IMR-90 (cell line): ENCODE data around the gene LRP5. TPM values are rescaled to one million over a fixed set of nuclear protein-coding genes. Genes with fewer than 3 reads are reported as not detected.

Experiments used
- ATAC-seq: fragments of 200-7000 bp; cut with Tn5 transposase; 2 replicates; pipeline ENCODE4 v1.9.1; 2020; ENCODE audit warnings: low read depth, mild to moderate bottlenecking, moderate library complexity
- BruUV-seq: library from RNA; stranded (reverse); fragments of 400-500 nt; replicated peaks from 2 replicates; lab custom pipeline; 2021; lab: Mats Ljungman, UMichigan
- CTCF ChIA-PET: fragments of 300-600 bp; formaldehyde crosslinking; extraction: SDS; loops from one replicate; lab custom pipeline; 2021; ENCODE audit warnings: antibody characterized with exemption; lab: Yijun Ruan, JAX
- POLR2A ChIA-PET: fragments of 300-600 bp; sonication (Branson Sonifier 250); formaldehyde crosslinking; loops from one replicate; lab custom pipeline; 2022; ENCODE audit warnings: antibody characterized with exemption; ENCODE audit not compliant: unreplicated experiment; lab: Charles Lee
- DNase-seq: peaks from one replicate; pipeline ENCODE4 v3.0.0; 2013
- H2AFZ ChIP-seq: replicated peaks from 2 replicates; pipeline ENCODE3; 2013; ENCODE audit warnings: low read length, mild to moderate bottlenecking; ENCODE audit not compliant: poor library complexity
- H2AK5ac ChIP-seq: 2 replicates; pipeline ENCODE4 v1.6.1; 2013; ENCODE audit warnings: low read depth, low read length, inconsistent platforms
- H2AK9ac ChIP-seq: replicated peaks from 2 replicates; pipeline ENCODE3; 2013; ENCODE audit warnings: mild to moderate bottlenecking, low read depth, low read length, moderate library complexity; ENCODE audit not compliant: poor library complexity
- H2BK120ac ChIP-seq: 2 replicates; pipeline ENCODE4 v1.6.1; 2013; ENCODE audit warnings: low read depth, low read length, inconsistent platforms
- H2BK15ac ChIP-seq: 3 replicates; pipeline ENCODE4 v1.6.1; 2013; ENCODE audit warnings: low read depth, low read length, inconsistent platforms
- H2BK20ac ChIP-seq: 2 replicates; pipeline ENCODE4 v1.6.1; 2013; ENCODE audit warnings: low read depth, mild to moderate bottlenecking, inconsistent platforms, low read length, moderate library complexity
- H2BK5ac ChIP-seq: 2 replicates; pipeline ENCODE4 v1.6.1; 2013; ENCODE audit warnings: mild to moderate bottlenecking, low read depth, low read length, inconsistent platforms; ENCODE audit not compliant: poor library complexity, severe bottlenecking
- H3K14ac ChIP-seq: replicated peaks from 2 replicates; pipeline ENCODE4 v1.6.1; 2013; ENCODE audit warnings: low read depth, low read length, inconsistent platforms
- H3K18ac ChIP-seq: 2 replicates; pipeline ENCODE4 v1.6.1; 2013; ENCODE audit warnings: low read depth, low read length, control low read depth
- H3K23ac ChIP-seq: 2 replicates; pipeline ENCODE4 v1.6.1; 2013; ENCODE audit warnings: low read depth, low read length, inconsistent platforms
- H3K27ac ChIP-seq: 2 replicates; pipeline ENCODE4 v1.5.1; 2013; ENCODE audit warnings: mild to moderate bottlenecking, control low read depth, low read length; ENCODE audit not compliant: insufficient read depth
- H3K27me3 ChIP-seq: 2 replicates; pipeline ENCODE4 v1.6.1; 2013; ENCODE audit warnings: low read length; ENCODE audit not compliant: control insufficient read depth, insufficient read depth
- H3K36me3 ChIP-seq: 2 replicates; pipeline ENCODE4 v1.6.1; 2013; ENCODE audit warnings: low read length, mixed read lengths; ENCODE audit not compliant: control insufficient read depth, insufficient read depth
- H3K4ac ChIP-seq: 2 replicates; pipeline ENCODE4 v1.6.1; 2013; ENCODE audit warnings: low read depth, low read length, inconsistent platforms
- H3K4me1 ChIP-seq: 2 replicates; pipeline ENCODE4 v1.6.1; 2013; ENCODE audit warnings: low read length, mixed read lengths; ENCODE audit not compliant: control insufficient read depth, insufficient read depth
- H3K4me2 ChIP-seq: 2 replicates; pipeline ENCODE4 v1.6.1; 2013; ENCODE audit warnings: low read depth, mild to moderate bottlenecking, control low read depth, low read length, moderate library complexity
- H3K4me3 ChIP-seq: 2 replicates; pipeline ENCODE4 v1.5.1; 2013; ENCODE audit warnings: low read depth, mild to moderate bottlenecking, control low read depth, low read length, moderate library complexity; ENCODE audit not compliant: insufficient read depth
- H3K56ac ChIP-seq: 2 replicates; pipeline ENCODE4 v1.6.1; 2013; ENCODE audit warnings: low read length, inconsistent platforms; ENCODE audit not compliant: insufficient read depth; ENCODE audit errors: extremely low read depth
- H3K79me1 ChIP-seq, 2 experiments: 2 replicates each; pipeline ENCODE4 v1.6.1; 2013; ENCODE audit warnings: low read length in 2 of 2, inconsistent platforms in 1 of 2, low read depth in 1 of 2
- H3K9ac ChIP-seq: 2 replicates; pipeline ENCODE4 v1.6.1; 2013; ENCODE audit warnings: low read depth, low read length, control low read depth
- H3K9me1 ChIP-seq: 2 replicates; pipeline ENCODE4 v1.6.1; 2013; ENCODE audit warnings: low read length, inconsistent platforms; ENCODE audit not compliant: insufficient read depth
- H3K9me3 ChIP-seq: 2 replicates; pipeline ENCODE4 v1.6.1; 2013; ENCODE audit warnings: low read length; ENCODE audit not compliant: control insufficient read depth, insufficient read depth
- H4K20me1 ChIP-seq: 2 replicates; pipeline ENCODE4 v1.6.1; 2013; ENCODE audit warnings: low read length, inconsistent platforms; ENCODE audit not compliant: insufficient read depth
- H4K5ac ChIP-seq: 2 replicates; pipeline ENCODE4 v1.6.1; 2013; ENCODE audit warnings: mild to moderate bottlenecking, low read depth, low read length, control low read depth
- H4K8ac ChIP-seq, 2 experiments: 2 replicates each; pipeline ENCODE4 v1.6.1; 2013; ENCODE audit warnings: low read depth in 2 of 2, low read length in 2 of 2, control low read depth in 1 of 2, inconsistent platforms in 1 of 2
- H4K91ac ChIP-seq: 2 replicates; pipeline ENCODE4 v1.6.1; 2013; ENCODE audit warnings: low read depth, low read length, inconsistent platforms; ENCODE audit not compliant: insufficient read depth
- RCOR1 ChIP-seq: IDR thresholded peaks from 2 replicates; pipeline ENCODE4 v1.6.1; 2012; ENCODE audit warnings: mild to moderate bottlenecking, low read length, improper control_type of control experiment; ENCODE audit not compliant: insufficient replicate concordance
- WGBS, 2 experiments: methylation state at CpG; one replicate each; pipeline versions ENCODE4 v1.1.5 to v1.1.7; 2013; ENCODE audit warnings: missing lambda C conversion rate in 2 of 2; ENCODE audit not compliant: insufficient read length in 1 of 2; ENCODE audit errors: extremely low coverage in 2 of 2; 5-methylcytosine and 5-hydroxymethylcytosine counted together
- dilution Hi-C: fragments of 300-500 bp; cut with HindIII; formaldehyde crosslinking; loops from one replicate; pipeline ENCODE4 v1.14.3; 2018; ENCODE audit warnings: low sequenced_read_pairs; ENCODE audit not compliant: unreplicated experiment
- in situ Hi-C: fragments of 300-500 bp; cut with MboI; formaldehyde crosslinking; loops from 3 replicates; pipeline ENCODE4 v1.14.3; 2019; ENCODE audit warnings: low sequenced_read_pairs, inconsistent platforms, mixed read lengths
- intact Hi-C: fragments of 100-400 bp; cut with micrococcal nuclease; formaldehyde crosslinking; loops from 2 replicates; pipeline ENCODE4 v1.10.0; 2022
- polyA plus RNA-seq, 3 experiments: library from polyadenylated mRNA; depleted of rRNA; stranded (reverse); fragments of >200 nt; gene quantifications; 2 replicates each; pipeline ENCODE4 v1.2.3, GENCODE V29; 2012; ENCODE audit warnings: low replicate concordance in 1 of 3
- total RNA-seq: library from RNA; depleted of rRNA; stranded (reverse); fragments of >200 nt; gene quantifications from 2 replicates; pipeline ENCODE4 v1.2.3, GENCODE V29; 2012

Gene LRP5
- total and polyA plus RNA-seq, 2 of the 4 experiments (the other 2 are of a cell fraction), result 10.4 to 15.0 TPM

DNA sequence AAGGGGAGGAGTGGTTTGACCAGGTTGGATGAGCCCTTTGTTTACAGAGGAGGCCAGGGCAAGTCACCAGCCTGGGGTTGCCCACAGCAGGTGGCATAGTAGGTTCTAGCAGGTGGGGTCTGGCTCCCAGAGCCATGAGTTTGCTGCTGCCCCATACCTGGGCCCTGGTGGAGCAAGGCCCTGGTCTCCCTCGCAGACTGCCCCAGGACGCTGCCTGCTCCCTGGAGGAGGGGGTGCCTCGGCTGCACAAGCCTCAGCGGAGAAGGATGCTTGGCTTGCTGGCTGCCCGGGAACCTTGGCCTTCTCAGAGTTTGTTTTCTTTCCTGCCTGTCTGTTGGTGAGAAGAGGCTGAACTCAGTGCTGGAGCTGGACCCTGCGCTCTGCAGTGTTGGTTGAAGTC is 54.9 kb downstream of the LRP5 start:
- Histone ChIP-seq H3K14ac (no peak overlapping the region), H3K9me3 (no peaks in the 10 kb centered on the region), H2BK20ac (no peak overlapping the region), H4K20me1 (peaks cover 3% of the 10 kb centered on the region; the same call in 1 of the 2 replicates), H3K9me1 (no peaks in the 10 kb centered on the region), H3K23ac (no peak overlapping the region), H3K27me3 (no peaks in the 10 kb centered on the region), H4K91ac (no peak overlapping the region), H3K4ac (no peak overlapping the region), H3K4me3 (no peak overlapping the region), H4K8ac (no peak overlapping the region), H2AFZ (no peak overlapping the region), H3K4me2 (no peak overlapping the region), H2BK120ac (no peak overlapping the region), H3K27ac (no peak overlapping the region), H2AK5ac (no peak overlapping the region), H2AK9ac (no peak overlapping the region), H2BK15ac (no peak overlapping the region), H2BK5ac (no peak overlapping the region), H3K4me1 (no peaks in the 10 kb centered on the region), H3K56ac (no peak overlapping the region), H3K36me3 (peaks cover 29% of the 10 kb centered on the region), H3K9ac (no peak overlapping the region), H3K18ac (no peak overlapping the region), H4K5ac (no peak overlapping the region), H3K79me1 (0 out of 4 replicates have a peak, but pooled peaks cover 0 to 2% of the 10 kb centered on the region in 2 experiments)
- in situ Hi-C loops (no loop called here), dilution Hi-C loops (no loop called here), intact Hi-C loops (no loop called here)
- DNase-seq (no peak), ATAC-seq (no peak)
- no TSS peak for BruUV-seq
- WGBS, 2 experiments, result 97% methylated on average over 5 of the region's 6 CpGs; no CpG with 5 or more reads in 1 of the 2 experiments
- TF ChIP-seq RCOR1, result no peak
- POLR2A ChIA-PET, result interaction anchor here (0.7 kb wide), 1 partner anchor 165 kb away, joined by 7 read pairs; no protein-coding TSS in a partner anchor
- CTCF ChIA-PET, result no interaction called here
